HG02970 (cell line): ENCODE data around the gene TBC1D7.
"Not testable (repeated sequence)": the region's sequence is repeated elsewhere in the genome, so short reads cannot be mapped to it uniquely, and the experiment has no call there.

Experiments
- ATAC-seq: cut with Tn5 transposase; IDR thresholded peaks from one replicate; pipeline ENCODE4 v1.9.1; 2021; ENCODE audit warnings: mild to moderate bottlenecking, moderate library complexity, moderate number of reproducible peaks; ENCODE audit not compliant: unreplicated experiment, low FRiP score

The TBC1D7 gene

GRCh38 chr6:13326031-13326586 is 2.2 kb downstream of the TBC1D7 start:
- ATAC-seq: not testable (repeated sequence)

- ATAC-seq: no peak
These were observed 8.3 kb downstream of the TBC1D7 start for GRCh38 chr6:13319891-13320564.

- no peak for ATAC-seq
These were observed 9.5 kb downstream of the TBC1D7 start for GRCh38 chr6:13318821-13319220.

GRCh38 chr6:13315896-13316295 is 12.4 kb downstream of the TBC1D7 start:
- ATAC-seq: no peak

- ATAC-seq: no peak
These were observed 13.5 kb downstream of the TBC1D7 start for GRCh38 chr6:13314806-13315205.

GRCh38 chr6:13311155-13311554 is 17.2 kb downstream of the TBC1D7 start:
- no peak for ATAC-seq

GRCh38 chr6:13308332-13308731 is 20.0 kb downstream of the TBC1D7 start:
- no peak for ATAC-seq

- no peak for ATAC-seq
These were observed 20.8 kb downstream of the TBC1D7 start for GRCh38 chr6:13307508-13307995.

GRCh38 chr6:13305791-13306190 is 22.5 kb downstream of the TBC1D7 start:
- no peak for ATAC-seq

- ATAC-seq: no peak
These were observed 23.0 kb downstream of the TBC1D7 start for GRCh38 chr6:13305288-13305687.

GRCh38 chr6:13304580-13305260 is 23.6 kb downstream of the TBC1D7 start:
- no peak for ATAC-seq

GRCh38 chr6:13304101-13304500 is 24.2 kb downstream of the TBC1D7 start:
- ATAC-seq: no peak

GRCh38 chr6:13303668-13304017 is 24.7 kb downstream of the TBC1D7 start:
- peak; percentile 38 for ATAC-seq

GRCh38 chr6:13302751-13303667 is 25.3 kb downstream of the TBC1D7 start:
- peak; percentile 57 for ATAC-seq

- no peak for ATAC-seq
These were observed 26.0 kb downstream of the TBC1D7 start for GRCh38 chr6:13302291-13302690.

- no peak for ATAC-seq
These were observed 27.4 kb downstream of the TBC1D7 start for GRCh38 chr6:13300643-13301590.

- ATAC-seq: no peak
These were observed 28.4 kb downstream of the TBC1D7 start for GRCh38 chr6:13299918-13300317.

GRCh38 chr6:13299403-13299821 is 28.9 kb downstream of the TBC1D7 start:
- no peak for ATAC-seq

GRCh38 chr6:13298446-13298845 is 29.9 kb downstream of the TBC1D7 start:
- ATAC-seq: no peak

GRCh38 chr6:13297391-13297790 is 30.9 kb downstream of the TBC1D7 start:
- no peak for ATAC-seq
